GM13976 (cell line): Measurements from ENCODE around the gene ARHGEF11.

Source experiments
- DNase-seq: peaks from one replicate; pipeline ENCODE4 v3.0.0; 2012; ENCODE audit warnings: low spot score
- CTCF ChIP-seq: IDR thresholded peaks from 2 replicates; pipeline ENCODE4 v1.5.1; 2012; ENCODE audit warnings: borderline replicate concordance, mild to moderate bottlenecking; ENCODE audit not compliant: insufficient read depth; ENCODE audit errors: extremely low read depth, missing control alignments, control extremely low read depth
- in situ Hi-C: fragments of 300-500 bp; cut with MboI; formaldehyde crosslinking; loops from one replicate; pipeline ENCODE4 v1.12.0; 2022; ENCODE audit warnings: low sequenced_read_pairs, mixed read lengths, inconsistent platforms; ENCODE audit not compliant: unreplicated experiment

ARHGEF11 gene

DNA sequence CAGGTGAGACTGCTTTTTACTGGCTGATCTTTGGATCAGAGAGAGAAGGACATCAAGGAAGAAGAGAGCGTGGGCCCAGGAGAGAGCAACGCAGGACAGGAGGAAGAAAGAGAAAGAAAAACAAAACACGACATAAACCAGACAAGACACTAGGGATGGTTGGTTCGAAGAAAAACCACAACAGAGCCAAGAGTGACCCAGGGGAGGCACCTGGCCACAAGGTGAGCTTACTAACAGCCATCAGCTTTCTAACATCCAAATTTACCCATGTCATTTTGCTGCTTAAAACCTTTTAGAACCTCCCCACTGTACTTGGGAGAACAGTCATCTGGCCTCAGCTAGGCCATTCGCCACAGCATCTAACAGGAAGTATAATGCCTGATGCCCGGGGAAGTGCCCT lies 57.8 kb downstream of the ARHGEF11 start:
- no peak for DNase-seq
- TF ChIP-seq CTCF: no peak
- in situ Hi-C loops: no loop called here

GRCh38 chr1:156980551-156980950 lies 65.0 kb downstream of the ARHGEF11 start:
- in situ Hi-C loops: no loop called here
- no peak for TF ChIP-seq CTCF
- no peak for DNase-seq

DNA sequence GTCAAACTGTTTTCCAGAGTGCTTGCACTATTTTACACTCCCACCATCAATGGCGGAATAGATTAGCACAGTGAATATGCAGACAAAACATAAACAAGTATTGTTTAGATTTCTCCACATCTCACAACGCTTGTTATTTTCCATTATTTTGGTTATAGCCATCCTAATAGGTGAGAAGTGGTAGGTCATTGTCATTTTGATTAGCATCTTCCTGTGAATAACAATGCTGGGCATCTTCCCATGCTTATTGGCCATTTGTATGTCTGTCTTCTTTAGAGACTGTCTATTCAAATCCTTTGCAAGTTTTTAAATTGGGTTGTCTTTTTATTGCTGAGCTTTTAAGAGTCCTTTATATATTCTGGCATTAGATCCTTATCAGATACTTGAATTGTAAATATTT lies 70.5 kb downstream of the ARHGEF11 start:
- no peak for TF ChIP-seq CTCF
- DNase-seq: no peak
- in situ Hi-C loops: no loop called here

- no peak for TF ChIP-seq CTCF
- in situ Hi-C loops: no loop called here
- DNase-seq: no peak
These were observed 72.1 kb downstream of the ARHGEF11 start for GRCh38 chr1:156973417-156973816.

GRCh38 chr1:156970017-156970416 lies 75.5 kb downstream of the ARHGEF11 start:
- no peak for DNase-seq
- TF ChIP-seq CTCF: peak; percentile 32
- in situ Hi-C loops: no loop called here

DNA sequence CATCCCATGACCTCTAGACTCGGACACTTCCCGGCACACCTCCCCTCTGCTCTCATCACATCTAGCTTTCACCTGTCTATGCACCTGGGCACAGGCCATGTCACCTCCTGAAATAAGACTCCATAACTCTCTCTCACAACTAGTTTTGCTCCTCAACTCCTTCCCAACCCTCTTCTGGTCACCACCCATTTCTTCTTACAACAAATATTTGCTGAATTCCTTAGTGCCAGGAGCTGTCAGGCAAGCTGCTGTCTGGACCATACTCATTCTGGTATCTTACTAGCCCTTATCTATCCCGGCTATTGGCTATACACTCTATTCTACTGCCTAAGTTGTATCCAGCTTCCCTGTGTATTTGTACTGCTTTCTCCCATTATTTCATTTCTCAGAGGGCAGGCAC lies 76.0 kb downstream of the ARHGEF11 start:
- TF ChIP-seq CTCF: no peak
- no peak for DNase-seq
- in situ Hi-C loops: no loop called here

DNA sequence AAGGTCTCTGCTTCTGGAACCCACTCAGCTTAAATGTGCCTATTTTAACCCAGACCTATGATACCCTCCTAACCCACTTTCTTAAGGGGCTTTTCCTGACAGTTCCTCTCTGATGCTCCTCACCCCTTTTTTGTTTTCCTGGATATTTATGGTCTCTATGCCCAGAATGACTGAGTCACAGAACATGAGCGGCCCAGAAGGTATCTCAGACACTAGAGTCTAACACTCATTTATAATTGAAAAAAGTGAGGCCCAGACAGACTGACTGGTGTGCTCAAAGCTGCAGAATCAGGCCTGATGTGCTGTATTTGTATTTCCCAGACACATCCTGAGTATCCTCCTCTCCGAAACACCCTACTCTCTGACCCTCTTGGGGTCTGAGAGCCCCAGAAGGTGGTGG lies 81.1 kb downstream of the ARHGEF11 start:
- no peak for TF ChIP-seq CTCF
- in situ Hi-C loops: no loop called here
- no peak for DNase-seq
